HEK293 (cell line): Measurements from ENCODE around the gene RASSF9.

ENCODE experiments used
- BCL11B ChIP-seq: fragments of 450-650 bp; formaldehyde crosslinking; IDR thresholded peaks from 2 replicates; pipeline ENCODE4 v1.5.1; 2016; ENCODE audit warnings: low read depth, missing biosample characterization, missing genetic modification characterization
- FEZF1 ChIP-seq: fragments of 450-650 bp; formaldehyde crosslinking; IDR thresholded peaks from 2 replicates; pipeline ENCODE4 v1.5.1; 2016; ENCODE audit warnings: missing biosample characterization, missing genetic modification characterization
- KLF16 ChIP-seq: fragments of 450-650 bp; formaldehyde crosslinking; IDR thresholded peaks from 2 replicates; pipeline ENCODE4 v1.5.1; 2017; ENCODE audit warnings: missing biosample characterization, missing genetic modification characterization
- MZF1 ChIP-seq: fragments of 450-650 bp; formaldehyde crosslinking; IDR thresholded peaks from 2 replicates; pipeline ENCODE4 v1.5.1; 2017; ENCODE audit warnings: missing biosample characterization, missing genetic modification characterization, borderline replicate concordance
- PRDM1 ChIP-seq: fragments of 450-650 bp; formaldehyde crosslinking; IDR thresholded peaks from 2 replicates; pipeline ENCODE4; 2016; ENCODE audit warnings: missing biosample characterization, missing genetic modification characterization
- PRDM2 ChIP-seq: fragments of 450-650 bp; formaldehyde crosslinking; IDR thresholded peaks from 2 replicates; pipeline ENCODE4 v1.5.1; 2016; ENCODE audit warnings: missing biosample characterization, missing genetic modification characterization, borderline replicate concordance
- SP3 ChIP-seq: fragments of 450-650 bp; formaldehyde crosslinking; IDR thresholded peaks from 2 replicates; pipeline ENCODE4 v1.5.1; 2016; ENCODE audit warnings: missing biosample characterization, missing genetic modification characterization
- ZBTB48 ChIP-seq: fragments of 450-650 bp; formaldehyde crosslinking; IDR thresholded peaks from 2 replicates; pipeline ENCODE4 v1.5.1; 2016; ENCODE audit warnings: missing biosample characterization, missing genetic modification characterization
- ZFHX2 ChIP-seq: fragments of 450-650 bp; formaldehyde crosslinking; conservative IDR thresholded peaks from 2 replicates; pipeline ENCODE4 v1.5.1; 2016; ENCODE audit warnings: missing biosample characterization, missing genetic modification characterization
- ZFP69B ChIP-seq: fragments of 450-650 bp; formaldehyde crosslinking; IDR thresholded peaks from 2 replicates; pipeline ENCODE4 v1.5.1; 2016; ENCODE audit warnings: missing biosample characterization, missing genetic modification characterization
- ZNF146 ChIP-seq: fragments of 450-650 bp; formaldehyde crosslinking; IDR thresholded peaks from 2 replicates; pipeline ENCODE4 v1.5.1; 2016; ENCODE audit warnings: missing biosample characterization, missing genetic modification characterization
- ZNF155 ChIP-seq: fragments of 450-650 bp; formaldehyde crosslinking; IDR thresholded peaks from 2 replicates; pipeline ENCODE4 v1.5.1; 2016; ENCODE audit warnings: missing biosample characterization, missing genetic modification characterization
- ZNF2 ChIP-seq: fragments of 450-650 bp; formaldehyde crosslinking; IDR thresholded peaks from 2 replicates; pipeline ENCODE4 v1.5.1; 2016; ENCODE audit warnings: missing biosample characterization, missing genetic modification characterization
- ZNF202 ChIP-seq: fragments of 450-650 bp; formaldehyde crosslinking; IDR thresholded peaks from 2 replicates; pipeline ENCODE4 v1.5.1; 2016; ENCODE audit warnings: missing biosample characterization, missing genetic modification characterization, borderline replicate concordance
- ZNF548 ChIP-seq: fragments of 450-650 bp; formaldehyde crosslinking; IDR thresholded peaks from 2 replicates; pipeline ENCODE4 v1.5.1; 2016; ENCODE audit warnings: missing biosample characterization, missing genetic modification characterization
- ZNF561 ChIP-seq: fragments of 450-650 bp; IDR thresholded peaks from 2 replicates; pipeline ENCODE4 v1.5.1; 2018; ENCODE audit warnings: missing biosample characterization, missing genetic modification characterization, borderline replicate concordance
- ZNF571 ChIP-seq: fragments of 450-650 bp; formaldehyde crosslinking; IDR thresholded peaks from 2 replicates; pipeline ENCODE4 v1.5.0; 2017; ENCODE audit warnings: missing biosample characterization, missing genetic modification characterization
- ZNF623 ChIP-seq: fragments of 450-650 bp; formaldehyde crosslinking; IDR thresholded peaks from 2 replicates; pipeline ENCODE4 v1.5.1; 2016; ENCODE audit warnings: missing biosample characterization, missing genetic modification characterization
- ZNF624 ChIP-seq: fragments of 450-650 bp; formaldehyde crosslinking; IDR thresholded peaks from 2 replicates; pipeline ENCODE4 v1.5.1; 2017; ENCODE audit warnings: missing biosample characterization, missing genetic modification characterization
- ZNF76 ChIP-seq: fragments of 450-650 bp; formaldehyde crosslinking; IDR thresholded peaks from 2 replicates; pipeline ENCODE4; 2016; ENCODE audit warnings: low read depth, missing biosample characterization, missing genetic modification characterization, borderline replicate concordance
- ZSCAN16 ChIP-seq: fragments of 450-650 bp; formaldehyde crosslinking; IDR thresholded peaks from 2 replicates; pipeline ENCODE4 v1.5.1; 2016; ENCODE audit warnings: missing biosample characterization, missing genetic modification characterization
- TF ChIP-seq, protein P1 (sequence below): fragments of 450-650 bp; formaldehyde crosslinking; IDR thresholded peaks from 2 replicates; pipeline ENCODE4 v1.5.1; 2016; ENCODE audit warnings: missing biosample characterization, missing genetic modification characterization
- TF ChIP-seq, protein P2 (sequence below): fragments of 450-650 bp; formaldehyde crosslinking; optimal IDR thresholded peaks from 2 replicates; pipeline ENCODE3; 2016; ENCODE audit warnings: missing biosample characterization, mild to moderate bottlenecking, missing genetic modification characterization
- TF ChIP-seq, protein P3 (sequence below): fragments of 450-650 bp; formaldehyde crosslinking; IDR thresholded peaks from 2 replicates; pipeline ENCODE4 v1.5.1; 2016; ENCODE audit warnings: missing biosample characterization, missing genetic modification characterization
- TF ChIP-seq, protein P4 (sequence below): fragments of 450-650 bp; formaldehyde crosslinking; IDR thresholded peaks from 2 replicates; pipeline ENCODE4 v1.5.1; 2017; ENCODE audit warnings: missing biosample characterization, missing genetic modification characterization
- TF ChIP-seq, protein P5 (sequence below): fragments of 450-650 bp; formaldehyde crosslinking; IDR thresholded peaks from 2 replicates; pipeline ENCODE4 v1.5.1; 2016; ENCODE audit warnings: missing biosample characterization, missing genetic modification characterization

The RASSF9 gene

DNA sequence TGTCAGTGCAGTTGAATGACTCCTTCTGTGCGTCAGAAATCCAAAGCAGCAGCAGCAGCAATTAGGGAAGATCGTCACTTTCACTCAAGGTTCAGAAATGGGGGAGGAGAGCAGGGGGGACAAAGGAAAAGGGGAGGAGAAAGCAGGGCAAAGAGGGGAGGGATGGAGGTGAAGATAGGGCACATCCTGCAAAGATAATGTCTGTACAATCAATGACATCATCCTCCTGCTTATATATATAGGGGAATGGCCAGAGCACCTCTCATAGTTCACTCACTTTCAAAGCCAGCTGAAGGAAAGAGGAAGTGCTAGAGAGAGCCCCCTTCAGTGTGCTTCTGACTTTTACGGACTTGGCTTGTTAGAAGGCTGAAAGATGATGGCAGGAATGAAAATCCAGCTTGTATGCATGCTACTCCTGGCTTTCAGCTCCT, 37.8 kb upstream of the RASSF9 start, which contains the start of gene NTS (continued):
- TF ChIP-seq ZNF624 (tag by site-specific recombination) (no peak), ZFP69B (tag by site-specific recombination) (no peak), ZNF2 (tag by site-specific recombination) (no peak), ZNF155 (no peak), ZBTB48 (tag by site-specific recombination) (peak; percentile 77), BCL11B (tag by site-specific recombination) (no peak), SP3 (peak; percentile 70), PRDM2 (no peak), ZNF623 (no peak), KLF16 (no peak), ZNF146 (tag by site-specific recombination) (no peak), ZNF202 (tag by site-specific recombination) (no peak), ZNF571 (tag by site-specific recombination) (no peak), ZNF561 (tag by site-specific recombination) (no peak), ZNF76 (tag by site-specific recombination) (no peak), PRDM1 (tag by site-specific recombination) (peak; percentile 80), ZFHX2 (tag by site-specific recombination) (no peak), ZSCAN16 (tag by site-specific recombination) (no peak), FEZF1 (tag by site-specific recombination) (no peak), ZNF548 (tag by site-specific recombination) (no peak), MZF1 (tag by site-specific recombination) (peak; percentile 86)
- TF ChIP-seq, protein P1, sequence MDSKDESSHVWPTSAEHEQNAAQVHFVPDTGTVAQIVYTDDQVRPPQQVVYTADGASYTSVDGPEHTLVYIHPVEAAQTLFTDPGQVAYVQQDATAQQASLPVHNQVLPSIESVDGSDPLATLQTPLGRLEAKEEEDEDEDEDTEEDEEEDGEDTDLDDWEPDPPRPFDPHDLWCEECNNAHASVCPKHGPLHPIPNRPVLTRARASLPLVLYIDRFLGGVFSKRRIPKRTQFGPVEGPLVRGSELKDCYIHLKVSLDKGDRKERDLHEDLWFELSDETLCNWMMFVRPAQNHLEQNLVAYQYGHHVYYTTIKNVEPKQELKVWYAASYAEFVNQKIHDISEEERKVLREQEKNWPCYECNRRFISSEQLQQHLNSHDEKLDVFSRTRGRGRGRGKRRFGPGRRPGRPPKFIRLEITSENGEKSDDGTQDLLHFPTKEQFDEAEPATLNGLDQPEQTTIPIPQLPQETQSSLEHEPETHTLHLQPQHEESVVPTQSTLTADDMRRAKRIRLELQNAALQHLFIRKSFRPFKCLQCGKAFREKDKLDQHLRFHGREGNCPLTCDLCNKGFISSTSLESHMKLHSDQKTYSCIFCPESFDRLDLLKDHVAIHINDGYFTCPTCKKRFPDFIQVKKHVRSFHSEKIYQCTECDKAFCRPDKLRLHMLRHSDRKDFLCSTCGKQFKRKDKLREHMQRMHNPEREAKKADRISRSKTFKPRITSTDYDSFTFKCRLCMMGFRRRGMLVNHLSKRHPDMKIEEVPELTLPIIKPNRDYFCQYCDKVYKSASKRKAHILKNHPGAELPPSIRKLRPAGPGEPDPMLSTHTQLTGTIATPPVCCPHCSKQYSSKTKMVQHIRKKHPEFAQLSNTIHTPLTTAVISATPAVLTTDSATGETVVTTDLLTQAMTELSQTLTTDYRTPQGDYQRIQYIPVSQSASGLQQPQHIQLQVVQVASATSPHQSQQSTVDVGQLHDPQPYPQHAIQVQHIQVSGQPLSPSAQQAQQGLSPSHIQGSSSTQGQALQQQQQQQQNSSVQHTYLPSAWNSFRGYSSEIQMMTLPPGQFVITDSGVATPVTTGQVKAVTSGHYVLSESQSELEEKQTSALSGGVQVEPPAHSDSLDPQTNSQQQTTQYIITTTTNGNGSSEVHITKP (tag by site-specific recombination) = peak; percentile 87
- TF ChIP-seq, protein P2, sequence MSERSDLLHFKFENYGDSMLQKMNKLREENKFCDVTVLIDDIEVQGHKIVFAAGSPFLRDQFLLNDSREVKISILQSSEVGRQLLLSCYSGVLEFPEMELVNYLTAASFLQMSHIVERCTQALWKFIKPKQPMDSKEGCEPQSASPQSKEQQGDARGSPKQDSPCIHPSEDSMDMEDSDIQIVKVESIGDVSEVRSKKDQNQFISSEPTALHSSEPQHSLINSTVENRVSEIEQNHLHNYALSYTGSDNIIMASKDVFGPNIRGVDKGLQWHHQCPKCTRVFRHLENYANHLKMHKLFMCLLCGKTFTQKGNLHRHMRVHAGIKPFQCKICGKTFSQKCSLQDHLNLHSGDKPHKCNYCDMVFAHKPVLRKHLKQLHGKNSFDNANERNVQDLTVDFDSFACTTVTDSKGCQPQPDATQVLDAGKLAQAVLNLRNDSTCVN = no peak
- TF ChIP-seq, protein P3, sequence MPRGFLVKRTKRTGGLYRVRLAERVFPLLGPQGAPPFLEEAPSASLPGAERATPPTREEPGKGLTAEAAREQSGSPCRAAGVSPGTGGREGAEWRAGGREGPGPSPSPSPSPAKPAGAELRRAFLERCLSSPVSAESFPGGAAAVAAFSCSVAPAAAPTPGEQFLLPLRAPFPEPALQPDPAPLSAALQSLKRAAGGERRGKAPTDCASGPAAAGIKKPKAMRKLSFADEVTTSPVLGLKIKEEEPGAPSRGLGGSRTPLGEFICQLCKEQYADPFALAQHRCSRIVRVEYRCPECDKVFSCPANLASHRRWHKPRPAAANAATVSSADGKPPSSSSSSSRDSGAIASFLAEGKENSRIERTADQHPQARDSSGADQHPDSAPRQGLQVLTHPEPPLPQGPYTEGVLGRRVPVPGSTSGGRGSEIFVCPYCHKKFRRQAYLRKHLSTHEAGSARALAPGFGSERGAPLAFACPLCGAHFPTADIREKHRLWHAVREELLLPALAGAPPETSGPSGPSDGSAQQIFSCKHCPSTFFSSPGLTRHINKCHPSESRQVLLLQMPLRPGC (tag by site-specific recombination) = no peak
- TF ChIP-seq, protein P4, sequence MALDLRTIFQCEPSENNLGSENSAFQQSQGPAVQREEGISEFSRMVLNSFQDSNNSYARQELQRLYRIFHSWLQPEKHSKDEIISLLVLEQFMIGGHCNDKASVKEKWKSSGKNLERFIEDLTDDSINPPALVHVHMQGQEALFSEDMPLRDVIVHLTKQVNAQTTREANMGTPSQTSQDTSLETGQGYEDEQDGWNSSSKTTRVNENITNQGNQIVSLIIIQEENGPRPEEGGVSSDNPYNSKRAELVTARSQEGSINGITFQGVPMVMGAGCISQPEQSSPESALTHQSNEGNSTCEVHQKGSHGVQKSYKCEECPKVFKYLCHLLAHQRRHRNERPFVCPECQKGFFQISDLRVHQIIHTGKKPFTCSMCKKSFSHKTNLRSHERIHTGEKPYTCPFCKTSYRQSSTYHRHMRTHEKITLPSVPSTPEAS (tag by site-specific recombination) = peak; percentile 60
- TF ChIP-seq, protein P5, sequence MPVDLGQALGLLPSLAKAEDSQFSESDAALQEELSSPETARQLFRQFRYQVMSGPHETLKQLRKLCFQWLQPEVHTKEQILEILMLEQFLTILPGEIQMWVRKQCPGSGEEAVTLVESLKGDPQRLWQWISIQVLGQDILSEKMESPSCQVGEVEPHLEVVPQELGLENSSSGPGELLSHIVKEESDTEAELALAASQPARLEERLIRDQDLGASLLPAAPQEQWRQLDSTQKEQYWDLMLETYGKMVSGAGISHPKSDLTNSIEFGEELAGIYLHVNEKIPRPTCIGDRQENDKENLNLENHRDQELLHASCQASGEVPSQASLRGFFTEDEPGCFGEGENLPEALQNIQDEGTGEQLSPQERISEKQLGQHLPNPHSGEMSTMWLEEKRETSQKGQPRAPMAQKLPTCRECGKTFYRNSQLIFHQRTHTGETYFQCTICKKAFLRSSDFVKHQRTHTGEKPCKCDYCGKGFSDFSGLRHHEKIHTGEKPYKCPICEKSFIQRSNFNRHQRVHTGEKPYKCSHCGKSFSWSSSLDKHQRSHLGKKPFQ (tag by site-specific recombination) = no peak
